HEK293 (cell line): ENCODE data around the gene GAS7.

ENCODE experiments used
- CTCF ChIA-PET: fragments of 350-600 bp; formaldehyde crosslinking; extraction: SDS; loops from one replicate; lab custom pipeline; 2021; ENCODE audit warnings: antibody characterized with exemption; lab: Yijun Ruan, JAX
- POLR2A ChIA-PET: fragments of 300-600 bp; formaldehyde crosslinking; extraction: SDS; loops from one replicate; lab custom pipeline; 2020; ENCODE audit warnings: antibody characterized with exemption, inconsistent platforms; lab: Yijun Ruan, JAX
- H3K27ac ChIP-seq: fragments of 200-500 bp; sonication (Bioruptor generic); 2 replicates; pipeline ENCODE4 v1.5.1; 2014; ENCODE audit warnings: low read depth, low read length, control low read depth, inconsistent platforms; ENCODE audit errors: extremely low read depth
- H3K36me3 ChIP-seq, 2 experiments: fragments of 200-500 bp in 1 of 2; sonication (Bioruptor generic) in 1 of 2; 1 replicate in 1 of 2; 2 replicates in 1 of 2; pipeline ENCODE4 v1.5.1; 2014 to 2017; ENCODE audit warnings: inconsistent platforms in 2 of 2, low read length in 2 of 2; ENCODE audit not compliant: control insufficient read depth in 2 of 2, insufficient read depth in 1 of 2
- H3K4me1 ChIP-seq: fragments of 200-500 bp; sonication (Bioruptor generic); 2 replicates; pipeline ENCODE4 v1.5.1; 2014; ENCODE audit warnings: mild to moderate bottlenecking, low read length, inconsistent platforms; ENCODE audit not compliant: control insufficient read depth, insufficient read depth
- H3K4me3 ChIP-seq: 2 replicates; pipeline ENCODE4 v1.5.1; 2011; ENCODE audit warnings: low read depth, mild to moderate bottlenecking, control low read depth, low read length, moderate library complexity
- H3K9me3 ChIP-seq: fragments of 200-500 bp; sonication (Bioruptor generic); 2 replicates; pipeline ENCODE4 v1.5.1; 2014; ENCODE audit warnings: low read depth, low read length, inconsistent platforms; ENCODE audit not compliant: control insufficient read depth, insufficient read depth
- GLI4 ChIP-seq: fragments of 450-650 bp; formaldehyde crosslinking; IDR thresholded peaks from 2 replicates; pipeline ENCODE4 v1.5.1; 2016; ENCODE audit warnings: missing biosample characterization, missing genetic modification characterization
- IKZF3 ChIP-seq: fragments of 450-650 bp; IDR thresholded peaks from 2 replicates; pipeline ENCODE4 v1.5.0; 2018; ENCODE audit warnings: missing biosample characterization, mild to moderate bottlenecking, missing genetic modification characterization, moderate library complexity
- SCRT1 ChIP-seq: fragments of 450-650 bp; formaldehyde crosslinking; IDR thresholded peaks from 2 replicates; pipeline ENCODE4 v1.5.1; 2016; ENCODE audit warnings: missing biosample characterization, missing genetic modification characterization, borderline replicate concordance
- SP7 ChIP-seq: fragments of 450-650 bp; formaldehyde crosslinking; IDR thresholded peaks from 2 replicates; pipeline ENCODE4 v1.5.1; 2016; ENCODE audit warnings: missing biosample characterization, missing genetic modification characterization
- TRIM28 ChIP-seq: IDR thresholded peaks from 2 replicates; pipeline ENCODE4 v1.6.1; 2011; ENCODE audit warnings: low read length, control low read depth, borderline replicate concordance
- YY1 ChIP-seq: fragments of 450-650 bp; formaldehyde crosslinking; IDR thresholded peaks from 2 replicates; pipeline ENCODE4 v1.5.1; 2018; ENCODE audit warnings: missing biosample characterization, missing genetic modification characterization
- ZNF157 ChIP-seq: fragments of 450-650 bp; formaldehyde crosslinking; IDR thresholded peaks from 2 replicates; pipeline ENCODE4 v1.5.1; 2016; ENCODE audit warnings: missing biosample characterization, missing genetic modification characterization
- ZNF18 ChIP-seq: fragments of 450-650 bp; formaldehyde crosslinking; IDR thresholded peaks from 2 replicates; pipeline ENCODE4 v1.5.1; 2016; ENCODE audit warnings: missing biosample characterization, missing genetic modification characterization
- ZNF324 ChIP-seq: fragments of 450-650 bp; formaldehyde crosslinking; IDR thresholded peaks from 2 replicates; pipeline ENCODE4 v1.5.1; 2016; ENCODE audit warnings: missing biosample characterization, missing genetic modification characterization
- ZNF366 ChIP-seq: fragments of 450-650 bp; formaldehyde crosslinking; conservative IDR thresholded peaks from 2 replicates; pipeline ENCODE4 v1.5.1; 2016; ENCODE audit warnings: missing biosample characterization, missing genetic modification characterization
- ZNF394 ChIP-seq: fragments of 450-650 bp; formaldehyde crosslinking; IDR thresholded peaks from 2 replicates; pipeline ENCODE4 v1.5.1; 2016; ENCODE audit warnings: missing biosample characterization, missing genetic modification characterization, mild to moderate bottlenecking, moderate library complexity, borderline replicate concordance
- ZNF473 ChIP-seq: fragments of 450-650 bp; formaldehyde crosslinking; IDR thresholded peaks from 2 replicates; pipeline ENCODE4 v1.5.1; 2017; ENCODE audit warnings: missing biosample characterization, missing genetic modification characterization
- ZNF548 ChIP-seq: fragments of 450-650 bp; formaldehyde crosslinking; IDR thresholded peaks from 2 replicates; pipeline ENCODE4 v1.5.1; 2016; ENCODE audit warnings: missing biosample characterization, missing genetic modification characterization
- ZNF596 ChIP-seq: fragments of 450-650 bp; IDR thresholded peaks from 2 replicates; pipeline ENCODE4 v1.5.0; 2018; ENCODE audit warnings: missing biosample characterization, mild to moderate bottlenecking, missing genetic modification characterization, moderate library complexity
- ZNF707 ChIP-seq: fragments of 450-650 bp; formaldehyde crosslinking; IDR thresholded peaks from 2 replicates; pipeline ENCODE4 v1.5.1; 2016; ENCODE audit warnings: missing biosample characterization, missing genetic modification characterization
- TF ChIP-seq, protein P1 (sequence below): fragments of 450-650 bp; formaldehyde crosslinking; IDR thresholded peaks from 2 replicates; pipeline ENCODE4 v1.5.1; 2016; ENCODE audit warnings: missing biosample characterization, missing genetic modification characterization
- TF ChIP-seq, protein P2 (sequence below): fragments of 450-650 bp; formaldehyde crosslinking; IDR thresholded peaks from 2 replicates; pipeline ENCODE4 v1.5.1; 2017; ENCODE audit warnings: missing biosample characterization, missing genetic modification characterization

The GAS7 gene

DNA sequence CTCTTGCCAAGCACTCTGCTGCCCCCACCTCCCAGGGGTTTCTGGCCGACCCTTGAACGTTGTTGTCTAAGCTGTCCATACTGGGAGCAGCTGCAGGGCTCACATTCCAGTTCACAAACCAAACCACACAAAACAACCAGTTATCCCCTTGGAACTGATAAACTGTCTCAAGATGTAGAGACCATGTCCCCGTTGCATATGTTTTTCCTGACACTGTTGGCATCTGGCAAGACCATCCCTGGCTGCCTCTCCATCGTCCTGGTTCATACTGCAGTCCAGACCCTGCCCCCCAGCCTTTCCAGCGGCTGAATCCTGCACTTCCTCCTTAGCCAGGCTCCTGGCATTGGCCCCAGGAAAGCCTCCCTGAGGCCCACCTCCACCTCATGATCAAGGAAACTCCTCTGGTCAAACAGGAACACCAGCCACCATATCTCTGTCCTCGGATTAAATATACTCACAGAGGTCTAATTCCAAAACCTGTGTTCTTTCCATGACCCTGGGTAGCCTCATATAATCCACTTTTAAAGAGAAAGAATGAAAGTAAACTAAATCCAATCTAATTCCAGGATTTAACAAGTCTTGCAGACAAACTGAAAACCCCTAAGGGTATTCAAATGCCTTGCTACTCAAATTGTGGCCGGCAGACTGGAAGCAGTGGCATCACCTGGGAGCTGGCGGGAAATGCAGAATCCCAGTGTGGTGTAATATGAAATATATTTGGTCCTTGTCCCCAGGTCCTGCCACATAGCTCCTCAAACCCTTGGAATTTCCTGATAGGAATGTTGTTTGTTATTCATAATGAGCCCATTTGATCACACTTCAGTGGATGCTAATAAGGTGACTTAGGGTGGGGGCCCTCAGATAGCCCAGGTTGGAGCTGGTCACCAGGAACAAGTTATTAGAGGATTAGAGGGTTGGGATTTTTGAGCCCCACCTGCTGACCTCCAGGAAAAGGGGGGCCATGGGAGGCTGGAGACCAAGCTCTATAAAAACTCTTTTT is 14.2 kb downstream of the GAS7 start:
- ChIA-PET CTCF (interaction anchor here (0.7 kb wide), 1 partner anchor 935 kb away, joined by 6 read pairs; no protein-coding TSS in a partner anchor), POLR2A (interaction anchor here (0.6 kb wide), 2 partner anchors 14 to 45 kb away, joined by 3 to 4 read pairs; partner anchors contain the start of gene GAS7)
- H3K4me1 ChIP-seq = peaks cover 3% of the 10 kb centered on the region; the same call in 1 of the 2 replicates

GRCh38 chr17:10182785-10183184 is 15.6 kb downstream of the GAS7 start:
- H3K9me3 ChIP-seq = no peaks in the 10 kb centered on the region
- no peaks in the 10 kb centered on the region for H3K36me3 ChIP-seq
- peaks cover 3% of the 10 kb centered on the region; the same call in 1 of the 2 replicates for H3K4me1 ChIP-seq
- POLR2A ChIA-PET = no interaction called here
- no peak overlapping the region for H3K27ac ChIP-seq
- H3K4me3 ChIP-seq = no peak overlapping the region
- TF ChIP-seq ZNF596 (tag by site-specific recombination) = no peak
- TF ChIP-seq ZNF18 (tag by site-specific recombination) = no peak
- TF ChIP-seq TRIM28 = no peak
- TF ChIP-seq, protein P1, sequence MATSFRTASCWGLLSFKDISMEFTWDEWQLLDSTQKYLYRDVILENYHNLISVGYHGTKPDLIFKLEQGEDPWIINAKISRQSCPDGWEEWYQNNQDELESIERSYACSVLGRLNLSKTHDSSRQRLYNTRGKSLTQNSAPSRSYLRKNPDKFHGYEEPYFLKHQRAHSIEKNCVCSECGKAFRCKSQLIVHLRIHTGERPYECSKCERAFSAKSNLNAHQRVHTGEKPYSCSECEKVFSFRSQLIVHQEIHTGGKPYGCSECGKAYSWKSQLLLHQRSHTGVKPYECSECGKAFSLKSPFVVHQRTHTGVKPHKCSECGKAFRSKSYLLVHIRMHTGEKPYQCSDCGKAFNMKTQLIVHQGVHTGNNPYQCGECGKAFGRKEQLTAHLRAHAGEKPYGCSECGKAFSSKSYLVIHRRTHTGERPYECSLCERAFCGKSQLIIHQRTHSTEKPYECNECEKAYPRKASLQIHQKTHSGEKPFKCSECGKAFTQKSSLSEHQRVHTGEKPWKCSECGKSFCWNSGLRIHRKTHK (tag by site-specific recombination) = no peak
- TF ChIP-seq, protein P2, sequence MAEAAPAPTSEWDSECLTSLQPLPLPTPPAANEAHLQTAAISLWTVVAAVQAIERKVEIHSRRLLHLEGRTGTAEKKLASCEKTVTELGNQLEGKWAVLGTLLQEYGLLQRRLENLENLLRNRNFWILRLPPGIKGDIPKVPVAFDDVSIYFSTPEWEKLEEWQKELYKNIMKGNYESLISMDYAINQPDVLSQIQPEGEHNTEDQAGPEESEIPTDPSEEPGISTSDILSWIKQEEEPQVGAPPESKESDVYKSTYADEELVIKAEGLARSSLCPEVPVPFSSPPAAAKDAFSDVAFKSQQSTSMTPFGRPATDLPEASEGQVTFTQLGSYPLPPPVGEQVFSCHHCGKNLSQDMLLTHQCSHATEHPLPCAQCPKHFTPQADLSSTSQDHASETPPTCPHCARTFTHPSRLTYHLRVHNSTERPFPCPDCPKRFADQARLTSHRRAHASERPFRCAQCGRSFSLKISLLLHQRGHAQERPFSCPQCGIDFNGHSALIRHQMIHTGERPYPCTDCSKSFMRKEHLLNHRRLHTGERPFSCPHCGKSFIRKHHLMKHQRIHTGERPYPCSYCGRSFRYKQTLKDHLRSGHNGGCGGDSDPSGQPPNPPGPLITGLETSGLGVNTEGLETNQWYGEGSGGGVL (tag by site-specific recombination) = no peak
- no peak for TF ChIP-seq ZNF366 (tag by site-specific recombination)
- TF ChIP-seq SCRT1 (tag by site-specific recombination) = no peak
- TF ChIP-seq GLI4 (tag by site-specific recombination) = no peak
- no peak for TF ChIP-seq YY1 (tag by site-specific recombination)
- TF ChIP-seq, all 188 proteins: peak for 0
- CTCF ChIA-PET = no interaction called here

More for the DNA sequence above, 14.2 kb downstream of the GAS7 start:
- H3K36me3 ChIP-seq = no peaks in the 10 kb centered on the region
- TF ChIP-seq ZNF473 (tag by site-specific recombination) (no peak), IKZF3 (tag by site-specific recombination) (no peak), ZNF707 (no peak), ZNF157 (tag by site-specific recombination) (no peak), SP7 (no peak), ZNF394 (tag by site-specific recombination) (no peak), ZNF324 (tag by site-specific recombination) (no peak), ZNF548 (tag by site-specific recombination) (0 out of 2 replicates have a peak, but pooled peaks have one; percentile 49)
- H3K9me3 ChIP-seq = no peaks in the 10 kb centered on the region
- no peak overlapping the region for H3K4me3 ChIP-seq
- H3K27ac ChIP-seq = no peak overlapping the region
